ENCODE data around the gene DDX39B. TPM values are rescaled to one million over a fixed set of nuclear protein-coding genes. Genes with fewer than 3 reads are reported as not detected.

Gene DDX39B
- total RNA-seq, 2 experiments from 2014 or later, result 568 to 572 TPM

GRCh38 chr6:31528307-31528777 is 13.5 kb downstream of the DDX39B start:
- Mint-ChIP-seq H3K27ac (no peak overlapping the region), H3K36me3 (ENCODE audit: low read depth) (peaks cover 31% of the 10 kb centered on the region), H3K4me1 (ENCODE audit: low read depth) (peaks cover 9% of the 10 kb centered on the region), H3K9me3 (no peaks in the 10 kb centered on the region), H3K4me3 (no peak overlapping the region), H3K27me3 (no peaks in the 10 kb centered on the region)
- ATAC-seq (no peak), DNase-seq (no peak)
- ChIA-PET CTCF (interaction anchor here (0.9 kb wide), 1 partner anchor 31 kb away, joined by 4 read pairs; the partner anchor contains the start of gene MICB), POLR2A (interaction anchor here (0.8 to 2.6 kb wide), 7 partner anchors 10 to 123 kb away, joined by 3 to 21 read pairs (median 6); partner anchors contain the start of genes DDX39B and MICB)
- intact Hi-C loops (cut with micrococcal nuclease), result no loop called here
- TF ChIP-seq, protein P1, sequence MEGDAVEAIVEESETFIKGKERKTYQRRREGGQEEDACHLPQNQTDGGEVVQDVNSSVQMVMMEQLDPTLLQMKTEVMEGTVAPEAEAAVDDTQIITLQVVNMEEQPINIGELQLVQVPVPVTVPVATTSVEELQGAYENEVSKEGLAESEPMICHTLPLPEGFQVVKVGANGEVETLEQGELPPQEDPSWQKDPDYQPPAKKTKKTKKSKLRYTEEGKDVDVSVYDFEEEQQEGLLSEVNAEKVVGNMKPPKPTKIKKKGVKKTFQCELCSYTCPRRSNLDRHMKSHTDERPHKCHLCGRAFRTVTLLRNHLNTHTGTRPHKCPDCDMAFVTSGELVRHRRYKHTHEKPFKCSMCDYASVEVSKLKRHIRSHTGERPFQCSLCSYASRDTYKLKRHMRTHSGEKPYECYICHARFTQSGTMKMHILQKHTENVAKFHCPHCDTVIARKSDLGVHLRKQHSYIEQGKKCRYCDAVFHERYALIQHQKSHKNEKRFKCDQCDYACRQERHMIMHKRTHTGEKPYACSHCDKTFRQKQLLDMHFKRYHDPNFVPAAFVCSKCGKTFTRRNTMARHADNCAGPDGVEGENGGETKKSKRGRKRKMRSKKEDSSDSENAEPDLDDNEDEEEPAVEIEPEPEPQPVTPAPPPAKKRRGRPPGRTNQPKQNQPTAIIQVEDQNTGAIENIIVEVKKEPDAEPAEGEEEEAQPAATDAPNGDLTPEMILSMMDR (IDR thresholded peaks at IDR 0.05), result no peak

DNA sequence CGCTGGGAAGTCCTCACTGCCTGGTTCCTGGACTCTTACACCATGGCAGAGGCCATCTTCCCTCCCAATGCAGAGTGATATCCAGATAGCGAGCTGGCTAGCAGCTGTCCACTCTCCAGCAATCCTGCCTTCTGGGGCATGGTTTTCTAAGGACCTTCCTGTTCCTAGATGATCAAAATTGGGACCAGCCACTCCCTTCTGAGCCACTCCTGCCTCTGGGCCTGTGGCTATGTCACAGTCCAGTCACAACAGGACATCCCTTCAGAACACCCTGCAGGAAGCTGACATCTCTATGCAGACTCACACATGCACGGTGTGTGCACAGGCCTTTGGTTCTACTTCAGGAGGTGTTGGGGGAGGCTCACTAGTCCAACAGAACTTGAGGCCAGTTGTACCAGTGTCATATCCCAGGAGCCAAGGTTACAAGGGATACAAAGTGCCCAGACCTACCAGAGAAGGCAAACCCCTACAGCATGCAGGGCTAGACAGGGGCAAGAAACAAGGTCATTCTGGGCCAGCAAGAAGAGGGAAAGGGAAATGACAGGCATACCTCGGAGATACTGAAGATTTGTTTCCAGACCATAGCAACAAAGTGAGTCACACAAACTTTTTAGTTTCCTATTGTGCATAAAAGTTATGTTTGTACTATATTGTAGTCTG is 15.7 kb downstream of the DDX39B start:
- H3K4me1 Mint-ChIP-seq (ENCODE audit: low read depth), result no peaks in the 10 kb centered on the region
- ChIA-PET POLR2A (interaction anchor here (2.3 kb wide), 1 partner anchor 15 kb away, joined by 7 read pairs; the partner anchor contains the start of gene DDX39B), CTCF (no interaction called here)
- no peaks in the 10 kb centered on the region for H3K9me3 Mint-ChIP-seq
- ATAC-seq, result peak; percentile 17
- intact Hi-C loops (cut with micrococcal nuclease), result no loop called here
- H3K27ac Mint-ChIP-seq, result no peak overlapping the region
- H3K36me3 Mint-ChIP-seq (ENCODE audit: low read depth), result peaks cover 14% of the 10 kb centered on the region
- TF ChIP-seq, protein P1 (IDR thresholded peaks at IDR 0.05), result no peak
- H3K27me3 Mint-ChIP-seq, result peaks cover 2% of the 10 kb centered on the region
- H3K4me3 Mint-ChIP-seq, result no peak overlapping the region
- DNase-seq, result no peak

DNA sequence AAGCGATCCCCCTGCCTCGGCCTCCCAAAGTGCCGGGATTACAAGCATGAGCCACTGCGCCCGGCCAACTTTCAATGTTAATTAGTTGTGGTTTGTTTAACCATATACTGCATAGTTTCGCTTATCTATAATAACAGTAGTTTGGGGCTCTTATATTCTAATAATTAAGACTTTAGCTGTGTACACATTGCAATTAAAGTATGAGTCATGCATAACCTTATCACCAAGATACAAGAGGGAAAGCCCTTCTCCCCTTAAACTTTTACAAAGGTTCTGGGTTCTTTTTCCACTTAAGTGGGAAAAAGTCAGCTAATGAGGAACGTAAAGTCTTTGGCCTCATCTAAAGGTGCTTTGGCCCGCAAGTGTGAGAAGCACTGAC is 16.3 kb downstream of the DDX39B start:
- CTCF ChIA-PET, result interaction anchor here (1.3 kb wide), 1 partner anchor 83 kb away, joined by 5 read pairs; no protein-coding TSS in a partner anchor
- intact Hi-C loops (cut with micrococcal nuclease), result no loop called here
- Mint-ChIP-seq H3K9me3 (no peaks in the 10 kb centered on the region), H3K4me3 (no peak overlapping the region), H3K36me3 (ENCODE audit: low read depth) (peaks cover 9% of the 10 kb centered on the region), H3K4me1 (ENCODE audit: low read depth) (no peaks in the 10 kb centered on the region), H3K27ac (no peak overlapping the region), H3K27me3 (peaks cover 2% of the 10 kb centered on the region)
- TF ChIP-seq, protein P1 (IDR thresholded peaks at IDR 0.05), result no peak
- ATAC-seq (no peak), DNase-seq (no peak)
- POLR2A ChIA-PET, result interaction anchor here (2.3 kb wide), 1 partner anchor 15 kb away, joined by 7 read pairs; the partner anchor contains the start of gene DDX39B

GRCh38 chr6:31521835-31522234 is 20.0 kb downstream of the DDX39B start:
- no peak for ATAC-seq
- no peak for DNase-seq
- Mint-ChIP-seq H3K36me3 (ENCODE audit: low read depth) (no peaks in the 10 kb centered on the region), H3K27ac (no peak overlapping the region), H3K27me3 (peaks cover 2% of the 10 kb centered on the region), H3K9me3 (no peaks in the 10 kb centered on the region), H3K4me1 (ENCODE audit: low read depth) (no peaks in the 10 kb centered on the region), H3K4me3 (no peak overlapping the region)
- POLR2A ChIA-PET, result interaction anchor here (2.0 kb wide), 1 partner anchor 10 kb away, joined by 4 read pairs; no protein-coding TSS in a partner anchor
- CTCF ChIA-PET, result interaction anchor here (0.6 kb wide), 1 partner anchor 39 kb away, joined by 3 read pairs; no protein-coding TSS in a partner anchor
- TF ChIP-seq, protein P1 (IDR thresholded peaks at IDR 0.05), result no peak
- intact Hi-C loops (cut with micrococcal nuclease), result no loop called here

All from activated CD8-positive, alpha-beta T cell treated with anti-CD3 and anti-CD28 coated beads for 36 hours (primary cell).